GM21515 (cell line): ENCODE results near the gene KRT73.

Source experiments
- ATAC-seq: cut with Tn5 transposase; IDR thresholded peaks from one replicate; pipeline ENCODE4 v1.9.1; 2021; ENCODE audit not compliant: unreplicated experiment

The KRT73 gene

GRCh38 chr12:52618216-52618615 lies at the start of gene KRT73:
TSS of gene KRT73 (minus strand) at chr12:52618559. CDS start at chr12:52618524, 35 bp downstream.
- no peak for ATAC-seq

DNA sequence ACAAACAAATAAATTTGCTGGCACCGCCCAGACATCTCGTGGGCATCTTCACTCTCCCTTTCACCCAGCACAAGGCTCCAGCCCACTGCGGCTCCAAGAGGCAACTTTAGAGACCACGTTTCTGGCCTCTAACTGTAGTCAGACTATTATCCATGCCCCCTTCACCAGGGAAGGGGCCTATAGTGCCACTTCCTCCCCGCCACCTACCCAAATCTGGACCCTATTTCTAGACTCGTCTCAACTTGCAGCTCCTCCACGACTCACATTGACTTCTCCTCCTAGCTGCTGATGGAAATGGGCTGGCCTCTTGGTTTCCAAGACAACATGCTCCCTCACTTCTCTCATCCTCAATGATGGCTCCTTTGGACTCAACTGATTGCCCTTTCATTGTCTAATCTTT lies 49.6 kb upstream of the KRT73 start:
- no peak for ATAC-seq

DNA sequence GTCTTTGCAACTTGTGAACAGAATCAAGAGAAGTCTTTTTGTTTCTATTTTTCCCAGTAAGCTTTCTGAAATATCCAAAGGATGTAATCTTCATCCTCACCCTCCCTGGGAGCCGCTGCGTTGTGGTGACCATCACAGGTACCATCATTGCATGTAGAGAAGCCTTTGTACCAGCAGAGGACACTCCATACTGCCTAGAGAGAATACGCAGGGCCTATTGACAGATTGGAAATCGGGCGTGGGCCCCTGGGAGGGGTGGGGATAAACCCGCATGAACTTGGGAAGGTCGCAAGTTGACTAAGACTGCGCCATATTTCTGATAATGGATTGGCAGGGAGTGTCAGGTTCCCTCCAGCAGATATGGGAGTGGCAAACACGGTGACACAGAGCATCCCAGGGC lies 49.1 kb upstream of the KRT73 start:
- no peak for ATAC-seq

DNA sequence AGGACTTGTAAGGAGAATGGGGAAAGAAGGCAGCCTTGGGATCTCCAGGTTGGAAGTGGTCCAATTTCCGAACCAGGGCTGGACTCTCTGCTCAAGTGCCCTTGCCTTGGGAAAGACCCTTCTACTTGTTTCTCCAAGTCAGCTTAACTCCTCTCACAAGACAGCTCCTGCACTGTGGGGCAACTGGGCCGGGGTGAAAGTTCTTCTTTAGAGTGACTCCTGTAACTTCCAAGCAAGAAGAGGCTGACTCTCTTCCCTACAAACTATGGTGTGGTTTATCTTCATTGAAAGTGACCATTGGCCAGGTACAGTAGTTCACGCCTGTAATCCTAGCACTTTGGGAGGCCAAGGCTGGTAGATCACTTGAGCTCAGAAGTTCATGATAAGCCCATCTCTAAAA lies 48.1 kb upstream of the KRT73 start:
- ATAC-seq: no peak

GRCh38 chr12:52663420-52663819 lies 45.1 kb upstream of the KRT73 start:
- no peak for ATAC-seq

- ATAC-seq: no peak
Measured at GRCh38 chr12:52662918-52663229, 44.5 kb upstream of the KRT73 start.

DNA sequence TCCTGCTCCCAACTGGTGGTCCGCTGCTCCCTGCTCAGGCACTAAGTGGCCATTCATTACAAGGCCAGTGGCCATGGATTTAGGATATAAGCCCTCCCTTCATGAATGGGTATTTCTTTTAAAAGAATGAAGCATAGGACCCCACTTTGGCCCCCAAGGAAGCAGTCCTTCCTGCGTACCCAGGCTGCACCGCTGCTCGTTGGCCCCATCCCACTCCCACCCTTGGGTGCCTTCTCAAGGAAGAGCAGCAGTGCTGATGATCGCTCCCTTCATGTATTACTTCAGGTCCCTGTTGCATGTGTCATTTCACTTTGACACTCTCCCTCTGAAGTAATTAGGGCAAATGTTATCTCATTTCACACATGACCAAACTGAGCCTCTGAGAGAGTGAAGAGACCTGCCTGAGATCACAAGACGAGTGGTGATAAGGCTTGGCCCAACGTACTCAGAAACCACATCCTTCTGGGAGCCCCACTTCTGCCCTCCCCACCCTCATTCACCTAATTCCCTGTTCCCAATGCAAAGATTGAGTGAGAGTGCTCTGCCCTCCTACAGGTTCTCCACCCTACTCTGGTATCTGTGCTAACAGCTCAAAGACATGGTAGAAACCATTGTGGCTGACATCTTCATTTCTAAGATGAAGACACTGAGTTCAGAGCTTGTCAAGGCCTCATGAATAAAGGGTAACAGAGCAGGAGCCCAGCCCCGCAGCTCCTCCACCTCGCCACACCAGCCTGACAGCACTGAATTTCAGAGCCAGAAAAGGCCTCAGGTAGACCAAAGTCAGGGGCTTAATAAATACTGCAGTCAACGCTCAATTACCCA lies 43.9 kb upstream of the KRT73 start:
- ATAC-seq: no peak

DNA sequence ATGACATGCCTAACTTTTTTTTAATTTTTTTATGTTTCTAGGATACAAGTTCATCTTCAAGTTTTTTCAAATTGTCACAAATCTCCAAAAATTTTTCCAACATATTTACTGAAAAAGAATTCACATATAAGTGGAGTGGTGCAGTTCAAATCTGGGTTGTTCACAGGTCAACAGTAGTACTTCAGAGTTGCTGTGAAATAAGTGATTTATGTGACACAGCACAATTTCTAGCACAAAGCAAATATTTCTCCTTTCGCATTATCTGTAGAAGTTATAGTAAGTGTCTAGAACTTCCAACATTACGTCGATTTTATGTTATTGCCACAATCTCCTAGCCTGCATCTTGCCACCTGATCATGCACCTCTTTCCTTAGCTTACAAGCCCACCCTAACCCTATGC lies 43.3 kb upstream of the KRT73 start:
- no peak for ATAC-seq

GRCh38 chr12:52660934-52661499 lies 42.7 kb upstream of the KRT73 start:
- no peak for ATAC-seq

GRCh38 chr12:52659951-52660350 lies 41.6 kb upstream of the KRT73 start:
- no peak for ATAC-seq

GRCh38 chr12:52659395-52659794 lies 41.0 kb upstream of the KRT73 start:
- ATAC-seq: no peak

DNA sequence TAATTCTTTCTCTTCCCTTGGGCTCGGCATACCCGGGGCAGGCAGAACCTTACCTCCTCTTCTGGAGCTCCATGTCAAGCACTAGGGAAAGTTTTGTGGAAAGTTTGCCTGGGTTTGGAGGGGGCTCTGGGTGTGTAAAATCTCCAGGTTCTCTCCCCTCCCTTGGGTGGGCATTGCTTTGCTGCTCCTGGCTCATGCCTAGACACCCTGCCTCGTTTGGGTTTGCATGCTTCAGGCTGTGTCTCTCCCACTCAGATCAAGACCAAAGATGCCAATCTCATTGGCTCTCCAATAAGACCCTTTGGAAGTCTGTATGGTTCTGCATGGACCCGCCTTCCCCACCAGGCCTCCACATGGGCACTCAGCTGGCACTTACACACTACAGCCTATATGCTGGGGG lies 39.8 kb upstream of the KRT73 start:
- ATAC-seq: no peak

GRCh38 chr12:52657250-52657902 lies 39.0 kb upstream of the KRT73 start:
- no peak for ATAC-seq

DNA sequence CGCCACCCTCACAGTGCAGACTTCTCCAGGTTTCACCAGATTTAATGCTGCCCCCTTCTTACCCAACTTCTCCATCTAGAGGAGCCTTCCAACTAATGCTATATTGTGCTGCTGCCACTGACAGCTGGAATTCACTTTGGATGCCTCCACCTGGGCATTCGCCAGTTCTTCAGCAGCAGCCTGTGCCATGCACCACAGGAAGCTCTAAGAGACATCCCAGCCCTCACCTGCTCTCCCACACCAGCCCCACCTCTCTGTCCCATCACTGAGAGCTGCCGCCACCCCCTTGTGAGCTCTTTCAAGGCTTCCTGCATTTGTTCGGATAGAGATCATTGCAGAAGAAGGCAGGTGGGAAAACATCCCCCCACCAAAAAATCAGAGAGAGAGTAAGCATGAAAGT lies 38.3 kb upstream of the KRT73 start:
- ATAC-seq: no peak

DNA sequence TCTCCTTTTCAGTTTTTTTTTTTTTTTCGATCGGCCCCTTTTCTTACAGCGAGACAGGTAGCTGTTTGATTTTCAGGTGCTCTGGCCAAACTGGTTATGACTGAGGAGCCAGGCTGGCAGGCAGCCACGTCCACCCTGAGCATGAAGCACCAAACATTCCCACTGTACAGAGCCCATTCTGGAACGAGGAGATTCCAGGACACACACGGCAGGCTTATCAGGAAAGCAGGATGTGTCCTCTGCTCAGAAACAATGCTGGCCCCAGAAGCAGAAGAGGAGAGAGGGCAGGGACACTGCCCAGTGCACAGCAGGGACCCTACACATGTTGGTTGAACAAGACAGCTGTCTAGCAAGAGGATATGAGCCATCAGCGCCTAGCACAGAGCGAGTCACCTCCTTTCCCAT lies 37.4 kb upstream of the KRT73 start:
- no peak for ATAC-seq

DNA sequence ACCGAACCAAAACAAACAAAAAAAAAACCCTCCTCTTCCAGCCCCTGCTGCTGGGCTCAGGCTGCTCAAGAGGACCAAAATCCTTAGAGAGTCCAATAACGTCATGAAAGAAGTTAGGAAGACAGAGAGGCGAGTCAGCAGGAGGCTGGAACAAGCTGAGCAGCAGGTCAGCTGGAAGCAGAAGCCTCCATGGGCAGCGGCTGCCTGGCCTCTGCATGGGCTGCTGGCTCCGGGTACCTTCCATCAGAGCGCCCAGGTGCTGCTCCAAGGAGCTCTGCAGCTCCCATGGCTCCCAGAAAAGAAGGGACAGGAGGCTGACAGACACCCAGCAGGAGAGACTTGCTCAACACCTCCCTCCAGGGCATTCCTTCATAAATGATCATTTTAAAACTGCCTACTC lies 36.9 kb upstream of the KRT73 start:
- ATAC-seq: no peak

DNA sequence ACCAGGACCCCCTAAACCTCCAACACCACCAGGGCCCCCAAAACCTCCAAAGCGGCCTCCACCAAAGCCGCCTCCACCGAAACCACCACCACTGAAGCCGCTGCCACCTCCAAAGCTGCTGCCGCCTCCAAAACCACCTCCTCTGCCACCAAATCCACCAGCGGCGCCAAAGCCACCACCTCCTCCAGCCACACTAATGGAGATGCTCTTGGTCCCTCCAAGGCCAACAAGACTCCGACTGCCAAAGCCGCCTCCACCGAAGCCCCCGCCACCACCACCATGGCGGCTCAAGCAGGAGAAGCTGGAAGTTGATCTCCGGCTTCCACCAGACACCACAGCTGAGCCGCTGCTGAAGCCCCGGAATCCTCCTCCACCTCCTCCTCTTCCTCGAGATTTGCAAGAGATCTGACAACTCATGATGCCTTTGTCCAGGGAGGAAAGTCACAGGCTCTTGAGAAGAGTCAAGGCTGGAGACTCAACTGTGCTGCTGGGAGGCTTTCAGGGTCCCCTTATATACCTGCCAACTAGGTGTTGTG lies 33.4 kb upstream of the KRT73 start, which contains the start of gene KRT2:
Gene KRT2, minus strand, starts transcription at position 486 of the 536 bp plus-strand sequence. Its CDS starts 69 bp downstream, at position 417.
- ATAC-seq: no peak

DNA sequence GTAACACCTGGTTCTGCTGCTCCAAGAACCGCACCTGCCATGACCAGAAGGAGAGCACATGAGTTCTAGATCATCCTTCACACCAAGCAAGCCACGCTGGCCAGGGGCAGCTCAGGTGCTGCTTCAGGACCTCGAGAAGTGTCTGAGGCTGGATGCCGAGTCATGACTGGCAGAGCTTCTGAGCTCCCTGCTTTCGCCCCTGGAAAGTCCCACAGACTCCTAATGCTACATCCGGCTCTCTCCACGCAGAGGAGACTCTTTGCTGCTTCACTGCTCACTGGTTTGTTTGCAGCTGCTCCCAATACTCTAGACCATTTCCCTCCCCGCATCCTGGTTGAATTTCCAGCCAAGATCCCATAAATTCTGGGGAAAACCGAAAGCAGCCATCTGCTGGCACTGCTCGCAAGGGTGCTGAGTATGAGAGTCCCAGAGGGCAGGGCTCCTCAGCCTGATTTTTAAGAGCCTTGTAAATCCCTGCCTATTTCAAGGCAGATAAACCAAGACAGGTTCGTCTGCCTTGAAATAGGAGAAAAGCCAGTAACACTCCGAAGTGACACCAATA lies 32.2 kb upstream of the KRT73 start:
- no peak for ATAC-seq

DNA sequence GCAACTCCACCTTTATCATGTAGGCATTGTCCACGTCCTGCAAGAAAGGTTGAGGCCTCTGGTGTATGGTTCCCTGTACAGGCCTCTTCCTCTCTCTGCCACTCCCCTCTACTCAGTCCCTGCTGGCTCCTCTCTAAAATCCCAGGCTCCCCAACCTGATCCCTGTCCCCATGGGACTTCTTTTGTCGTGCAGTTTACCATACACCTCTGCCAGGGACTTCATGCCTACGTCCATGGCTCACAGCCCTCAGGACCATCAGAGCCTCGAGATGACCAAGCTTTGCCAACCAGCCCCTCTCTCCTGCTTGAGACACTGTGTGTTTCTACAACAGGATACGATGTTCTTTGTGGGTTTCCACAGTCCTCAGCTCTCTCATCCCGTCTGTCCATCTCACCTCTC lies 30.7 kb upstream of the KRT73 start:
- no peak for ATAC-seq

DNA sequence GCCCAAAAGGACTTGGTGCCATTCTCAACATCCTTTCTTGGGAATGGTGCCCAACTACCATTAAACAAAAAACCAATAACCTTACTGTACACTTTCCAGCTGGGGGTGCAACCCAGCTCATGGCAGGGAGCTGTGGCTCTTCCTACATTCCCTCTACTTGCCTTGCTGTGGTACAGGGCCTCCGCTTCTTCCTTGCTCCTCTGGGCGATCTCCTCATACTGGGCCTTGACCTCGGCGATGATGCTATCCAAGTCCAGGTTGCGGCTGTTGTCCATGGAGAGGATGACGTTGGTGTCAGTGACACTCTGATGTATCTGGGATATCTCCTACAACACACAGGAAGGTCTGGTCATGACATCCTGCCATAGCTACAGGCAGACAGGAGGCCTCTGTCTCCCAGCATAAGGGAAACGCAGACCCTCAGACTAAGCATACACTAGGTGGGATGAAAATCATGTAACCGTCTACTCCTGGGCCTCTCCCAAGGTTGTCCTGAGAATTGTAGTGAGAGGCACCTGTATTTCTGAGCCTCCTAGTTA lies 29.7 kb upstream of the KRT73 start:
- no peak for ATAC-seq

GRCh38 chr12:52647601-52648000 lies 29.2 kb upstream of the KRT73 start:
- ATAC-seq: no peak
